ENCODE measurements around the gene RPRD1B. TPM values are rescaled to one million over a fixed set of nuclear protein-coding genes. Genes with fewer than 3 reads are reported as not detected.

Gene RPRD1B
- total and polyA plus RNA-seq, 2 of the 13 experiments (the other 11 are each of a cell fraction or from before 2014, with no cell fraction given): 31.1 to 41.5 TPM

GRCh38 chr20:38109591-38110524, 76.3 kb downstream of the RPRD1B start (continued):
- peak; percentile 66 for TF ChIP-seq CREB1 (IDR thresholded peaks at IDR 0.05)
- no peak for TF ChIP-seq CREB1 (CRISPR knock-in tag; IDR thresholded peaks at IDR 0.05)
- TF ChIP-seq ZNF768 (CRISPR knock-in tag; IDR thresholded peaks at IDR 0.05): no peak
- TF ChIP-seq KAT8 (CRISPR knock-in tag; IDR thresholded peaks at IDR 0.05): 0 out of 2 replicates have a peak, but pooled peaks have one; percentile 16
- TF ChIP-seq SSRP1 (CRISPR knock-in tag; IDR thresholded peaks at IDR 0.05): peak; percentile 84; the same call in 1 of the 2 replicates
- peak; percentile 55; the same call in 1 of the 2 replicates for TF ChIP-seq ZSCAN9 (CRISPR knock-in tag; IDR thresholded peaks at IDR 0.05; ENCODE audit: borderline replicate concordance)
- no peak for TF ChIP-seq ZNF33B (CRISPR knock-in tag; IDR thresholded peaks at IDR 0.05)
- TF ChIP-seq U2AF1 (optimal IDR thresholded peaks at IDR 0.05; ENCODE audit: low read depth, low read length): peak; percentile 7
- 0 out of 2 replicates have a peak, but pooled peaks have one; percentile 21 for TF ChIP-seq KDM4B (CRISPR knock-in tag; IDR thresholded peaks at IDR 0.05)
- TF ChIP-seq ZNF772 (CRISPR knock-in tag; IDR thresholded peaks at IDR 0.05): peak; percentile 45; the same call in 1 of the 2 replicates
- TF ChIP-seq ELF3 (CRISPR knock-in tag; IDR thresholded peaks at IDR 0.05): 0 out of 2 replicates have a peak, but pooled peaks have one; percentile 19
- no peak for TF ChIP-seq ZNF550 (CRISPR knock-in tag; IDR thresholded peaks at IDR 0.05; ENCODE audit: borderline replicate concordance)
- TF ChIP-seq ZNF264 (CRISPR knock-in tag; IDR thresholded peaks at IDR 0.05): no peak
- no peak for TF ChIP-seq KAT2B (IDR thresholded peaks at IDR 0.05; ENCODE audit: borderline replicate concordance, low read depth, low read length)
- TF ChIP-seq ZBTB7B (CRISPR knock-in tag; IDR thresholded peaks at IDR 0.05): peak; percentile 53
- no peak for TF ChIP-seq SP2 (CRISPR knock-in tag; IDR thresholded peaks at IDR 0.05)
- peak; percentile 53; the same call in 1 of the 2 replicates for TF ChIP-seq FOXP4 (CRISPR knock-in tag; IDR thresholded peaks at IDR 0.05)
- TF ChIP-seq HHEX (CRISPR knock-in tag; IDR thresholded peaks at IDR 0.05): peak; percentile 36; the same call in 1 of the 2 replicates
- TF ChIP-seq SIX1 (CRISPR knock-in tag; IDR thresholded peaks at IDR 0.05; ENCODE audit: borderline replicate concordance): peak; percentile 69; the same call in 1 of the 2 replicates
- 0 out of 2 replicates have a peak, but pooled peaks have one; percentile 26 for TF ChIP-seq AHDC1 (CRISPR knock-in tag; IDR thresholded peaks at IDR 0.05; ENCODE audit: borderline replicate concordance)
- TF ChIP-seq NCOA2 (CRISPR knock-in tag; IDR thresholded peaks at IDR 0.05): peak; percentile 78
- peak; percentile 91 for TF ChIP-seq TEAD3 (CRISPR knock-in tag; optimal IDR thresholded peaks at IDR 0.05; ENCODE audit: borderline replicate concordance)
- peak; percentile 72; the same call in 1 of the 2 replicates for TF ChIP-seq ZNF747 (CRISPR knock-in tag; IDR thresholded peaks at IDR 0.05; ENCODE audit: borderline replicate concordance)
- TF ChIP-seq TEAD2 (CRISPR knock-in tag; IDR thresholded peaks at IDR 0.05): no peak
- peak; percentile 66; the same call in 1 of the 2 replicates for TF ChIP-seq NFIC (IDR thresholded peaks at IDR 0.05; ENCODE audit: low read length)
